HL-60 (cell line): Measurements from ENCODE around the gene INTS13.
"Not testable (repeated sequence)": the region's sequence is repeated elsewhere in the genome, so short reads cannot be mapped to it uniquely, and the experiment has no call there.

ENCODE experiments used
- DNase-seq, 2 experiments: peaks; one replicate each; pipeline ENCODE4 v3.0.0-alpha.2; 2010 to 2020; ENCODE audit warnings: low read depth in 1 of 2, low spot score in 1 of 2
- H3K27ac ChIP-seq: fragments of 250-450 bp; sonication (Bioruptor Pico); replicated peaks from 2 replicates; pipeline ENCODE4 v1.5.1; 2020; ENCODE audit warnings: mild to moderate bottlenecking, moderate library complexity
- H3K27me3 ChIP-seq: fragments of 250-450 bp; sonication (Bioruptor Pico); 2 replicates; pipeline ENCODE4 v1.5.1; 2021; ENCODE audit warnings: mild to moderate bottlenecking, moderate library complexity; ENCODE audit not compliant: insufficient read depth, poor library complexity, severe bottlenecking
- H3K4me3 ChIP-seq: replicated peaks from 2 replicates; pipeline ENCODE4 v1.5.1; 2011; ENCODE audit warnings: mild to moderate bottlenecking, control low read depth, low read length; ENCODE audit not compliant: insufficient read depth
- CTCF ChIP-seq: IDR thresholded peaks from one replicate; pipeline ENCODE4 v1.5.1; 2011; ENCODE audit warnings: low read length, control low read depth, inconsistent platforms; ENCODE audit not compliant: insufficient read depth
- GABPA ChIP-seq: IDR thresholded peaks from 2 replicates; pipeline ENCODE4 v1.6.1; 2012; ENCODE audit warnings: low read depth
- POLR2AphosphoS5 ChIP-seq: IDR thresholded peaks from 2 replicates; pipeline ENCODE4 v1.6.1; 2012; ENCODE audit warnings: low read depth
- SPI1 ChIP-seq: IDR thresholded peaks from 2 replicates; pipeline ENCODE4 v1.6.1; 2012; ENCODE audit warnings: low read depth, mild to moderate bottlenecking, borderline replicate concordance
- TF ChIP-seq, protein P1 (sequence below): IDR thresholded peaks from 2 replicates; pipeline ENCODE4 v1.6.1; 2012; ENCODE audit warnings: low read depth; ENCODE audit not compliant: insufficient replicate concordance

INTS13 gene

GRCh38 chr12:26961803-26962202, 24.0 kb upstream of the INTS13 start:
- no peak for TF ChIP-seq GABPA

GRCh38 chr12:26961391-26961790, 23.6 kb upstream of the INTS13 start:
- not testable (repeated sequence) for H3K27me3 ChIP-seq, DNase-seq, H3K4me3 ChIP-seq, H3K27ac ChIP-seq

More at GRCh38 chr12:26961803-26962202, 24.0 kb upstream of the INTS13 start:
- no peak overlapping the region for H3K27ac ChIP-seq
- no peak for DNase-seq
- no peaks in the 10 kb centered on the region for H3K27me3 ChIP-seq
- H3K4me3 ChIP-seq = no peak overlapping the region

DNA sequence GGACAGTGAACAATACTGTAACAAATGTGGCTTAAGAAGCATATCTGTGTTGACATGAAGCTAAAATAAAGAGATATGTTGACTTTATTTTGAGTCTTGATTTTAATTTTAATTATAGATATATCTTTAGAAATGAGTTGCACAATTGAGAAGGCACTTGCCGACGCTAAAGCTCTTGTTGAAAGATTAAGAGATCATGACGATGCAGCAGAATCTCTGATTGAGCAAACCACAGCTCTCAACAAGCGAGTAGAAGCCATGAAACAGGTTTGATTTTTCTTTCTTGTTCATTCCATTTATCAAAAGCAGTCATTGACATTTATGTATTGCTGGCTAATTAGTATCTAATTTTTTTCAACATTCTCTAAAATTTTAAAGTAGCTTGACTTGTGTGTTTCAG, 16.2 kb upstream of the INTS13 start:
- peak in 1 of 2 experiments; percentile 24 for DNase-seq
- no peaks in the 10 kb centered on the region for H3K27me3 ChIP-seq
- H3K27ac ChIP-seq = peak overlapping the region; percentile 58
- no peak overlapping the region for H3K4me3 ChIP-seq
- no peak for TF ChIP-seq POLR2AphosphoS5
- no peak for TF ChIP-seq GABPA
- TF ChIP-seq SPI1 = no peak

GRCh38 chr12:26953447-26953846, 15.7 kb upstream of the INTS13 start:
- H3K4me3 ChIP-seq = peak overlapping the region; percentile 23; the same call in 1 of the 2 replicates
- peak in 1 of 2 experiments; percentile 52 for DNase-seq
- TF ChIP-seq, protein P1, sequence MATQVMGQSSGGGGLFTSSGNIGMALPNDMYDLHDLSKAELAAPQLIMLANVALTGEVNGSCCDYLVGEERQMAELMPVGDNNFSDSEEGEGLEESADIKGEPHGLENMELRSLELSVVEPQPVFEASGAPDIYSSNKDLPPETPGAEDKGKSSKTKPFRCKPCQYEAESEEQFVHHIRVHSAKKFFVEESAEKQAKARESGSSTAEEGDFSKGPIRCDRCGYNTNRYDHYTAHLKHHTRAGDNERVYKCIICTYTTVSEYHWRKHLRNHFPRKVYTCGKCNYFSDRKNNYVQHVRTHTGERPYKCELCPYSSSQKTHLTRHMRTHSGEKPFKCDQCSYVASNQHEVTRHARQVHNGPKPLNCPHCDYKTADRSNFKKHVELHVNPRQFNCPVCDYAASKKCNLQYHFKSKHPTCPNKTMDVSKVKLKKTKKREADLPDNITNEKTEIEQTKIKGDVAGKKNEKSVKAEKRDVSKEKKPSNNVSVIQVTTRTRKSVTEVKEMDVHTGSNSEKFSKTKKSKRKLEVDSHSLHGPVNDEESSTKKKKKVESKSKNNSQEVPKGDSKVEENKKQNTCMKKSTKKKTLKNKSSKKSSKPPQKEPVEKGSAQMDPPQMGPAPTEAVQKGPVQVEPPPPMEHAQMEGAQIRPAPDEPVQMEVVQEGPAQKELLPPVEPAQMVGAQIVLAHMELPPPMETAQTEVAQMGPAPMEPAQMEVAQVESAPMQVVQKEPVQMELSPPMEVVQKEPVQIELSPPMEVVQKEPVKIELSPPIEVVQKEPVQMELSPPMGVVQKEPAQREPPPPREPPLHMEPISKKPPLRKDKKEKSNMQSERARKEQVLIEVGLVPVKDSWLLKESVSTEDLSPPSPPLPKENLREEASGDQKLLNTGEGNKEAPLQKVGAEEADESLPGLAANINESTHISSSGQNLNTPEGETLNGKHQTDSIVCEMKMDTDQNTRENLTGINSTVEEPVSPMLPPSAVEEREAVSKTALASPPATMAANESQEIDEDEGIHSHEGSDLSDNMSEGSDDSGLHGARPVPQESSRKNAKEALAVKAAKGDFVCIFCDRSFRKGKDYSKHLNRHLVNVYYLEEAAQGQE = no peak
- TF ChIP-seq POLR2AphosphoS5 (no peak), GABPA (no peak), CTCF (no peak)
- H3K27ac ChIP-seq = peak overlapping the region; percentile 58
- no peaks in the 10 kb centered on the region for H3K27me3 ChIP-seq

- Histone ChIP-seq H3K27ac (no peak overlapping the region), H3K27me3 (no peaks in the 10 kb centered on the region), H3K4me3 (no peak overlapping the region)
- TF ChIP-seq CTCF (no peak), POLR2AphosphoS5 (no peak), SPI1 (no peak), GABPA (no peak)
- TF ChIP-seq, protein P1 = no peak
- no peak for DNase-seq
These were observed 10.5 kb upstream of the INTS13 start for GRCh38 chr12:26948309-26948708.
